Pancreas (tissue), 10 donors: ENCODE measurements around the gene SQSTM1. TPM values are rescaled to one million over a fixed set of nuclear protein-coding genes. Genes with fewer than 3 reads are reported as not detected.

Source experiments
- ATAC-seq, 4 donors: fragments of 200-7000 bp; cut with Tn5 transposase; one replicate each; pipeline versions ENCODE4 v1.8.0 to v1.9.1; 2020; ENCODE audit warnings: mild to moderate bottlenecking in 4 of 4, moderate library complexity in 4 of 4
- DNase-seq, 6 donors: peaks; one replicate each; pipeline ENCODE4 v3.0.0-alpha.2; 2020
- FAIRE-seq: peaks from 2 replicates; lab custom pipeline; 2012; peaks lifted over from hg19 to GRCh38; lab: Jason Lieb, UNC
- H3K27ac ChIP-seq, 4 donors: fragments of 200-600 bp; sonication (generic); 1 replicate in 3 of 4; 2 replicates in 1 of 4; pipeline versions ENCODE4 v1.5.0 to v1.8.0; 2020
- H3K27me3 ChIP-seq, 4 donors: fragments of 200-600 bp; one replicate each; pipeline ENCODE4 v1.8.0; 2021
- H3K36me3 ChIP-seq, 3 donors: fragments of 200-600 bp; sonication (generic) in 1 of 3; one replicate each; pipeline versions ENCODE4 v1.5.0 to v1.8.0; 2020 to 2021
- H3K4me1 ChIP-seq, 3 donors: fragments of 200-600 bp; one replicate each; pipeline ENCODE4 v1.8.0; 2021
- H3K4me3 ChIP-seq, 4 donors: fragments of 200-600 bp; sonication (generic) in 2 of 4; one replicate each; pipeline versions ENCODE4 v1.5.0 to v1.8.0; 2020 to 2021
- H3K9me3 ChIP-seq, 4 donors: fragments of 200-600 bp; one replicate each; pipeline ENCODE4 v1.8.0; 2021
- CTCF ChIP-seq, 4 donors: fragments of 200-600 bp; sonication (generic) in 3 of 4; IDR thresholded peaks; one replicate each; pipeline versions ENCODE4 v1.5.0 to v1.8.0; 2021; ENCODE audit warnings: antibody characterized with exemption in 4 of 4
- WGBS, 2 donors: extraction: QIAGEN DNeasy Blood & Tissue Kit; methylation state at CpG; one replicate each; pipeline ENCODE4 v1.1.7; 2013; 5-methylcytosine and 5-hydroxymethylcytosine counted together
- intact Hi-C, 3 donors: fragments of 100-400 bp; cut with DNase I; formaldehyde crosslinking; loops; one replicate each; pipeline versions ENCODE4 v1.11.1 to v1.14.2; 2022
- polyA plus RNA-seq, 2 donors: library from polyadenylated mRNA; stranded (reverse); fragments of 200-250 nt; gene quantifications; one replicate each; pipeline ENCODE4 v1.2.3, GENCODE V29; 2013
- total RNA-seq, 6 donors: library from RNA; stranded (reverse); fragmentation: NEBNext Ultra II Directional in 4 of 6; extraction: Animal tissue kit (Norgen Biotek cat#: 25700) in 4 of 6; gene quantifications; one replicate each; pipeline versions ENCODE4 v1.2.1 to v1.2.4, GENCODE V29; 2021 to 2023
- donor health status: healthy with polysubstance abuse.
- donor health status: DM: no; HTN: no; CAD: no; lungs with moderate emphysema.
- donor health status: DM: no; HTN: no; CAD: no.
- donor health status: control.
- donor health status: control.
- donor health status: Bipolar disorder and iron deficiency.
- donor health status: DM: yes; HTN: yes; CAD: no.
- donor health status: DM: no; HTN: no; CAD: no.
- donor health status: DM: no; HTN: no; CAD: no.
- donor health status: DM: yes; HTN: yes; CAD: no.

Gene SQSTM1
- total and polyA plus RNA-seq, 8 donors = 125 to 261 (median 200) TPM

GRCh38 chr5:179879003-179879689 lies 58.4 kb downstream of the SQSTM1 start:
- peaks cover 2 to 22% (median 13%) of the 10 kb centered on the region in 3 donors for H3K36me3 ChIP-seq
- no peaks in the 10 kb centered on the region for H3K9me3 ChIP-seq
- no peaks in the 10 kb centered on the region for H3K27me3 ChIP-seq
- H3K4me1 ChIP-seq = no peaks in the 10 kb centered on the region
- intact Hi-C loops = no loop called here
- peak in 2 of 4 donors; percentile 12 to 22 for ATAC-seq
- no peak for FAIRE-seq
- 93% methylated on average over 31 of the region's 31 CpGs for WGBS, 2 donors
- peak in 1 of 6 donors; percentile 38 for DNase-seq
- H3K27ac ChIP-seq = no peak overlapping the region
- no peak for TF ChIP-seq CTCF (IDR thresholded peaks at IDR 0.05)
- no peak overlapping the region for H3K4me3 ChIP-seq

GRCh38 chr5:179879690-179880010 lies 58.9 kb downstream of the SQSTM1 start:
- no peak for DNase-seq
- no peaks in the 10 kb centered on the region for H3K4me1 ChIP-seq
- WGBS, 2 donors = 94 to 96% methylated on average over 13 of the region's 13 CpGs
- intact Hi-C loops = no loop called here
- no peaks in the 10 kb centered on the region for H3K27me3 ChIP-seq
- H3K36me3 ChIP-seq = peaks cover 0 to 23% (median 13%) of the 10 kb centered on the region in 3 donors
- H3K9me3 ChIP-seq = no peaks in the 10 kb centered on the region
- no peak overlapping the region for H3K27ac ChIP-seq
- H3K4me3 ChIP-seq = no peak overlapping the region
- ATAC-seq = no peak
- no peak for TF ChIP-seq CTCF (IDR thresholded peaks at IDR 0.05)
- no peak for FAIRE-seq

- peaks cover 0 to 21% (median 13%) of the 10 kb centered on the region in 3 donors for H3K36me3 ChIP-seq
- no peak for TF ChIP-seq CTCF (IDR thresholded peaks at IDR 0.05)
- FAIRE-seq = no peak
These were observed 59.5 kb downstream of the SQSTM1 start for GRCh38 chr5:179880066-179880650.

GRCh38 chr5:179880848-179881590 lies 60.3 kb downstream of the SQSTM1 start:
- WGBS, 2 donors = 87 to 91% methylated on average over 25 of the region's 25 CpGs
- ATAC-seq (no peak), DNase-seq (peak in 1 of 6 donors; percentile 23), FAIRE-seq (no peak)
- Histone ChIP-seq H3K4me1 (no peaks in the 10 kb centered on the region), H3K27me3 (no peaks in the 10 kb centered on the region), H3K9me3 (no peaks in the 10 kb centered on the region), H3K36me3 (peaks cover 0 to 30% (median 13%) of the 10 kb centered on the region in 3 donors), H3K27ac (no peak overlapping the region), H3K4me3 (no peak overlapping the region)
- intact Hi-C loops = no loop called here
- no peak for TF ChIP-seq CTCF (IDR thresholded peaks at IDR 0.05)

More at GRCh38 chr5:179880066-179880650, 59.5 kb downstream of the SQSTM1 start:
- ATAC-seq = no peak
- H3K27ac ChIP-seq = no peak overlapping the region
- WGBS, 2 donors = 92 to 94% methylated on average over 12 of the region's 12 CpGs
- peak in 1 of 6 donors; percentile 35 for DNase-seq
- intact Hi-C loops = no loop called here
- no peak overlapping the region for H3K4me3 ChIP-seq
- no peaks in the 10 kb centered on the region for H3K9me3 ChIP-seq
- H3K27me3 ChIP-seq = no peaks in the 10 kb centered on the region
- no peaks in the 10 kb centered on the region for H3K4me1 ChIP-seq
